Activated T-cell treated with anti-CD3 and anti-CD28 coated beads for 4 hours (primary cell): Measurements from ENCODE around the gene PTGES3.

ENCODE experiments used
- DNase-seq: peaks from one replicate; pipeline ENCODE4 v3.0.0-alpha.2; 2020

Gene PTGES3

DNA sequence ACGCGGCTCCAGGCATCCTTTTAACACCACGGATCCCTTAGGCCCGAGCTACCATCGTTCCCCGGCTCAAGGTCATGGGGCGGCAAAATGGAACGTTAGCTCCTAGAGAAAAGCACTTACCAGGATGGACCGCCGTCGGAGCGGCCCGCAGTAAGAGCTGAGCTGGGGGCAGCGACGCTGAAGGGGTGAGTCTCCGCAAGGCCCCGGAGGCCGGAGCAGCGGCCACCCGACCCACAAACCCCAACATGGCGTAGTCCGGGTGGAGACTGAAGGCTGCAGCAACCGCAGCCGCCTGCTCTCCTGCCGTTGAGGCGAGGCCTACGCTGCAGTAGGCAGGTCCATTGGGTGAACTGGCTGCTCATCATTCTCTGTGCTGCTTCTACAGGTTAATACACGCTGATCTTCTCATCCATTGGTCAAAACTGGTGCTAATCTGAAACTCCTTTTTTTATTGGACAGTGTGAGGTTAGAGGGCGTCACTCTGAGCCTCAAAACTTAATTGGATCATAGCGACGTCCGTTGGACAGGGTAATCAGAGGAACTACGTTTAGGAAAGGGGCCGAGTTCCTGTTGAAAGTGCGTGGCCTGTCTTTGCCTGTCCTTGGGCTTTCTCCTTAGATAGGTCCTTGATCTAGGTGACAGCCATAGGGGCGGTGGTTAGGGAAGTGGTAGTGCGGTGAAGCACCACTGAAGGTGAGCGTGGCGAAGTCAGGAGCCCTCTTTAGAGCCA, 42.2 kb downstream of the PTGES3 start, which contains the start of gene ATP5F1B:
ATP5F1B (minus strand) TSS at position 268 of the 730 bp plus-strand sequence; CDS start at position 247, 21 bp downstream.
- peak; percentile 77 for DNase-seq

DNA sequence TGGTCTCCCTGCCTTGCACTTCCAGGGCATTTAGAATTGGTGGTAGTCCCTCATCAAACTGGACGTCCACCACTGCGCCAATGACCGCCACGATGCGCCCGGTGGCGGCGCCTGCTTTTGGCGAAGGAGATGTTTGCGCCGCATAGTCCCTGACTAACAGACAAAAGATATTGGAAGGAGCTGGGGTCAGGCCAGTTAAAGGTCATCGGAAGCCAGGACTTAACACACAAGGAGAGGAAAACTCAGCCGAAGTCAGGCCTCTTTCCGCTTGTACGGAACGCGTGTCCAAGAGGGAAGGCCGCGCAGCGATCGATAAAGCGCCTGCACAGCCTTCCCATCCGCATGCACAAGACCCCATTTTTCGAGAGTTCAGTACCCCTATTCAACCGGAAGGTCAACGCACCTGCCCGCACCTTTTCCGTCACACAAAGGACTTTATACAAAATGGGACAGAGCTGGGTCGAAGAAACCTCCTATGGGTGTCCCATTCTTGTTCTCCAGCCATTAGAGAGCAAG, 42.8 kb downstream of the PTGES3 start:
- no peak for DNase-seq

DNA sequence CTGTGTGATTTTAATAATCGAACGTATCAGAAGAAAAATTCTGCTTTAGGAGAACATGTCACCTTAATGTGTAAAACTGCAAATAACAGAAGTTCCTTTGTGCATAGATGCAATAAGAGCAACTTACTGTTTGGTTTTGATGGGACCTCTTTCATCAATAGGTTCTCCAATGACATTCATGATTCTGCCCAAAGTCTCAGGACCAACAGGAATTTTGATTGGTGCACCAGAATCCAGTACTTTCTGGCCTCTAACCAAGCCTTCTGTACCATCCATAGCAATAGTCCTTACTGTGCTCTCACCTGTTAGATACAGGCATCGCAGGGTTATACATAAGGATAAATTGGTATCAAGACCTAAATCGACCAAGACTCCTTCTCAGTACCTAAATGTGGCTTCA, 43.4 kb downstream of the PTGES3 start:
- DNase-seq: no peak

DNA sequence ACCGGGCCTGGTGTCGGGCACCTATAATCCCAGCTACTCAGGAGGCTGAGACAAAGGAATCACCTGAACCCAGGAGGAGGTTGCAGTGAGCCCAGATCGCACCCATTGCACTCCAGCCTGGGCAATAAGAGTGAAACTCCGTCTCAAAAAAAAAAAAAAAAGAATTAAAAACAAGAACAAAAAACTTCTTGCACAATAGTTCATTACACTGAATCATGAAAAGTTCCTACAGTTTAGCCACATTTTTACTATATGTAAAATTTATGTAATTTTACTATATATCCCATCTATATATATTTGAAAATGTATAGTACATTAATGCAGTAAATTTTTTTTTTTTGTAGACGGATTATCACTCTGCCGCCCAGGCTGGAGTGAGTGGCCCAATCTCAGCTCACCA, 46.9 kb downstream of the PTGES3 start:
- DNase-seq: no peak

DNA sequence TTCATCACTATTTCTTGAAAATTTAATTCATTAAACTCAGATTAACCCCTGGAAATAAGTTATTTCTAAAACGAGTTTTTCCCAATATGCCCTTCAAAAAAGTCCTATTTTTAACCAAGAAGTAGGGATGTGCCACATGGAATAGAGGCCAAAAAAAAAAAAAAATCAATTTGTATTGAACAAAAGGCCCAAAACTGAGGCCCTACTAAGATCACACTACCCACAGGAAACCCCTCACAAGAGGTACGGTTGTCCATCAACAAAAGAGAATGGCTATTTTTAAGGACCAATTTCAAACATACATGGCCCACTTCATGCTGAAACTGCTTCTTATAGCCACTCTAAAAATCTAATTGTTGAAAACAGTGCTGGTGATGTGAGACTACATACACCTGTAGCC, 50.5 kb downstream of the PTGES3 start:
- DNase-seq: no peak

DNA sequence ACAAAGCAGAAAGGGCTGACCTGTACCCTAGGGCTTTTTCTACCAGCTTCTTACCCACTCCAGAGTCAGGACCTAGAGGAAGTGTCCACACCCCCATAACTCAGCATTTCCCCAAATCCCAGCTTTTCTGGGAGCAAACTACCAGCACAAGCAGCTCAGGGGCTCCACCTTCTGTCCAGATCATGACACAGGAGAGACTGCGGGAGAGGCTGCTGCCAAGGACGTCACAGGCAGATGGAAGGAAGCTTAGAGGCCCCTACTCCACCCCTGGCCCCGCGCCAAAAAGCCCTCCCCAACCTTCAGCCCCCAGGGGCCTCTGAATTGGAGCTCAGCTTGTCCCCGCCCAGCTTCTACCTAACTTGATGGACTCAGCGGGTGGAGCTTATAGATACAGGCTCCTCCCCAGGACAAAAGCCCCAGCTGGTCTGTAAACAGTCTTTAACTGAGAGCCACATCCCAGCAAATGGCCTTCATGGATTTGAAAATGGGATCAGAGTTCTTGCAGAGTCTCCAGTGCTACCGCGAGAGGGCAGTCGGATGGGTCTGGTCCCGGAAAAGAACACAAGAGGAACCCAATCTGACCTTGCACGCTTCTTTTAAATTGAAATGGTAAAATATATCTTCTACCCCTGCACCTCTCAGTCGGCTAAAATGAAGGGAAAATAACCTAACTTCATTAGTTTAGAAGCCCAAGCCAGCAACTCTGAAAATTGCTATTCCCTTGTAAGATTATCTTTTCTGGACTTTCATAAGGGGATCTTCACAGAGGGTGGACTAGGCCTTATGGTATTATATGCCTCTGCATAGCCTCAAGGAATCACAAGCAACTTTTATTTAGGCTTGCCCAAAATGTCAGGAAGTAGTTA, 51.2 kb downstream of the PTGES3 start:
- DNase-seq: peak; percentile 79

DNA sequence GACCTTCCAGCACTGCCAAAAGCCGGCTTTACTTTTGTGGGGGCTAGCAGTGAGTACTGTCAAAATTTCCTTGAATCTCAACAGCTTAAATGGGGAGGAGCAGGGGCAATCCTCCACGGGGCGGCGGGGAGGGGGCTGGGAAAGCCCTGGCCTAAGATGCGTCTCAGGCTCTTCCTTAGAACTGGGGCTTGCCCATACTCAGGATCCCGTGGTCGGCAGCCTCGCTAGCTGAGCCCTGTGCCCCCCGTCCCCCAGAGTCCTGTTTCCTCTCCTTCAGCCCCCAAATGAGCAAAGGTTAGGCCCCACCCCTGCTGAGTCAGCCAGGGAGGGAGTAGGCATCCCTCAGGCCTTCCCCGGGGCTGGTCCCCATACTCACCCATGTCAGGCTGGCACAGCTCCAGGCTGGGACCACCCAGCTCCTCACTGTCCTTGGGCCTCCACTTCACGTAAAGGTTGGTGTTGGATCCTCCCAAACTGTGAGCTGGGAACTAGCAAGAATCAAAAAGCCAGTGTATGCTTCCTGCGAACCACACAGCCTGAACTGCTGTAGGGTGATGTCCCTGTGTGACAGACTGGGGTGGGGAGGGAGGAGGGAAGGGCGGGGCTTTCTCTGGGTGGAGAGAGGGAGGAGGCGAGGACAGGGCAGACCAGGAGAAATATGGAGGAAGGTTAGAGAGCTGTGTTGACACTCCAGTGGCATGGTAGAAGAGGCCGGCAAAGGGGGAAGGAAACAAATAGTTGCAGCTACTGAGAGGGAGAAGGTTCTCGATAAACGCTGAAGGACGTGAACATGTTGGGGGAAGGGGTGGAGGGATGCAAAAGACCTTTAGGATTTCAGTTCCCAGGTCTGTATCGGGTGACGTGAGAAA, 52.0 kb downstream of the PTGES3 start:
- peak; percentile 82 for DNase-seq

DNA sequence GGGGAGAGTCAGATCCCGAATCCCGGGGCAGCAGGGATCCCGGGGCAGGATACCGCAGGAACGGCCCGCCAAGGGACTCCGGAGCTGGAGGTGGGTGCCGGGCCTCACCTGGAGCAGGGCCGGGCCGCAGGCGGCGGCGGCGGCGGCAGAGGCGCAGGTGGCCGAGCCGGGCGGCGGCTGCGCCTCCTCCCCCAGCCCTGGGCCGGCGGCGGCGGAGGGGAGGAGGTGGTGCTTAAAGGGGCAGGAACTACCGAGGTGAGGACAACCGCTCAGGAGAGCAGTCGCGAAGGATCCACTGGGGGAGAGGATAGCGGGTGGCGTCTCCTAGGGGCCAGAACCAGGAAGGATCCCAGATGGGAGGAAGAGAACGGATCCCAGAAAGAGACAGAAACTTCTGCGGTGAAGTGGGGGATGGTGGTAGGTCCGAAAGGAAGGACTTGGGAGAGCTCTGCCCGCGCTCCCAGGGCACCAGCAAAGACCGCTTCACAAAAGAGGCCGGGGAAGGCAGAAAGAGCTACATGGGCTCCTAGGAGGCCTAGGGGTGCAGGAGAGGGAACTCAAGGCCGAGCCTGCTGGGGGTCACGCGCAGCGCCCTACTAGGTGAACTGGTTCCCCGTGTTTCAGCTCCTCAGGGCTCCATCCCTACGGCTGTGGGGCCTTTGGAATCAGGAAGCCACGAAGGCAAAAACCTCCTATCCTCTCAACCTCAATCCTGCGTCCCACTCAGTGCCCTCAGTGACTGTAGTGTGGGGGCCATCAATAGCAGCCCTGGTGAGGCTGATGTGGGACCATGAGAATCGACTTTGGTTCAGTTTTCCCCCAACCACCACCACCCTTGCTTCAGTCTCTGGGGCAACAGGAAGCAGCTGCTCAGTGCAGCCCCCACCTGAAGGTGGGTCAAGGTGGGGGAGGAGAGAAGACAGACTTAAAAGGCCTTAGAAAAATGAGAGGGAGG, 53.0 kb downstream of the PTGES3 start:
- DNase-seq: peak; percentile 37

DNA sequence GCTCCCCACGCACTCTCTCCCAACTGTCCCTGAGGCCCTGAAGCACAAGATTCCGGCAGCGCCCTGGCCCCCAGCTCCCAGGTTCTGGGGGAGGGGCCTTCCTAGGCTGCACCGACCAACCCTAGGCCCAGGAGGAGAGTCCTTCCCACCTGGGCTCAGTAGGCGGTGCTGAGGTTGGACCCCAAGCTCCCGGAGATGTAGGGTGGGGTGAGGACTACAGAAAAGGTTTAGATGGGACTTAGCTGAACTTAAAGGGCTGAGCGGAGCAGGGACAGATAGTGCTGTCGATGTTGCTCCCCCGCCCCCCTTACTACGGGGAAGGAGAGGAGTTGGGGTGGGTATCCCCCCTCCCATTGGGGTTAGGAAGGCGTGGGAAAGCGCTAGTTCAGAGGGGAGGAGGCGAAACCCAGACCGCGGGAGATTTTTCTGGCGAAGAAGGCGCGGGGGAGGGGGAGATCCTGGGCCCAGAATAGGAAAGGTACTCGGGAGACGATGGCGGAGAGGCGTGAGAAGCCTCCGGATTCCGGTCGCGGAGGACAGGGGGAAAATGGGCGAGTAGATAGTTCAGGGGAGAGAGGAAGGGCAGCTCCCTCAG, 53.7 kb downstream of the PTGES3 start:
- peak; percentile 21 for DNase-seq

DNA sequence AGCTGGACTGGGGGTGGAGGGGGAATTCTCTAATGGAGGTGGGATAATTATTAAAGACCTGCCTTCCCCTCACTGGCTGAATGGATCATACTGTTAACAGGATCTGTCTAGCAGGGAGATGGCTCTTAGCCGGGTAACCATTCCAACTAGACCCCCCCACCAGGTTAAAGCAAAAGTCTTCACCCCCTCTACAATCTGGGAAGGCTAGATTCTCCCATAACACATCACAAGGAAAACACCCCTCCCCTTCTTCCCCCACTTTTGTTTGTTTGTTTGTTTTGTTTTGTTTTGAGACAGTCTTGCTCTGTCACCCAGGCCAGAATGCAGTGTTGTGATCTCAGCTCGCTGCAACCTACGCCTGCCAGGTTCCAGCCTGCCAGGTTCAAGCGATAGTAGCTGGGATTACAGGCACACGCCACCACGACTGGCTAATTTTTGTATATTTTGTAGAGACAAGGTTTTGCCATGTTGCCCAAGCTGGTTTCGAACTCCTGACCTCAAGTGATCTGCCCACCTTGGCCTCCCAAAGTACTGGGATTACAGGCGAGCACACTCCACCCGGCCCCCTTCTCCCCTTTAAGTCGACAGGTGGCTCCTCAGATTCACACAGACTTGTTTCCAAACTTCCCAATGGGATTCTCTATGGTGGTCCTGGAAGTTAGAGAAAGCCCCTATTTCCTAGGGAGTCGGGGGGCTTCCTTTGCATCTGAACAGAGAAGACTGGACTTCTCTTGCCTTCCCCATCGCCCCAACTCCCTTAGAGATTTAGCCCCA, 54.4 kb downstream of the PTGES3 start:
- no peak for DNase-seq

DNA sequence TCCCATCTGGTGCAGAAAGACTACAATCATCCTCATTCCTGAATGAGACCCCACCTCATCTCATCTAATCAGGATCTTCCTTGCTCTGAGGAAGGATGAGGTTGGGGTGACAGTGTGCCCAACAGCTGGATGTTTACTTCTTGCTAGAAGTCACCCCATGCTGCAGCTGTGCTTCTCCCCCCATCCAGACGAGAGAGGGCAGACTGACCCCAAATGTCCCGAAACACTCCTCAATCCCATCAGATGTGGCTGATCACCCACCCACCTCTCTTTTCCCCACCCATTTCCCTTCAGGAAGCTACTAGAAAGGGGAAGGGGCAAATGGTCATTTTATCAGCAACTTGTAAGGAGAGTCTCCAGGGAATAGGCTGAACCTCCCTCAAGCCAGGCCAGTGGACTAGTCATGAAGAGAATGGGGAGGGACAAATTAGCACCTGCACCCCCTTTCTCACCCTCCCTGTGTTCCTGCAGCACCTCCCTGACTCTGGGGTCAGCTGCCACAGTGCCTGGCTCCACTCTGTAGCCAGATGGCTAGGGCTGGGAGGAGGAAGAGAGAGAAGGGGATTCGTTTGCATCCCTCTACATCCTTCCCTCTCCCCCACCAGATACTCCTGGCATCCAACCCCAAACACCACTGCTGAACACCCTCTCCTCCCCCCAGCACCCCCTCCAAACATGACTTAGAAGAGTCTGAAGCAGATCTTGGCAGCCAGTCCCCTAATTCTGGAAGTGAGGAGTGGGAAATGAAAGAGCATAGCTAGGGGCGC, 55.2 kb downstream of the PTGES3 start:
- DNase-seq: no peak

DNA sequence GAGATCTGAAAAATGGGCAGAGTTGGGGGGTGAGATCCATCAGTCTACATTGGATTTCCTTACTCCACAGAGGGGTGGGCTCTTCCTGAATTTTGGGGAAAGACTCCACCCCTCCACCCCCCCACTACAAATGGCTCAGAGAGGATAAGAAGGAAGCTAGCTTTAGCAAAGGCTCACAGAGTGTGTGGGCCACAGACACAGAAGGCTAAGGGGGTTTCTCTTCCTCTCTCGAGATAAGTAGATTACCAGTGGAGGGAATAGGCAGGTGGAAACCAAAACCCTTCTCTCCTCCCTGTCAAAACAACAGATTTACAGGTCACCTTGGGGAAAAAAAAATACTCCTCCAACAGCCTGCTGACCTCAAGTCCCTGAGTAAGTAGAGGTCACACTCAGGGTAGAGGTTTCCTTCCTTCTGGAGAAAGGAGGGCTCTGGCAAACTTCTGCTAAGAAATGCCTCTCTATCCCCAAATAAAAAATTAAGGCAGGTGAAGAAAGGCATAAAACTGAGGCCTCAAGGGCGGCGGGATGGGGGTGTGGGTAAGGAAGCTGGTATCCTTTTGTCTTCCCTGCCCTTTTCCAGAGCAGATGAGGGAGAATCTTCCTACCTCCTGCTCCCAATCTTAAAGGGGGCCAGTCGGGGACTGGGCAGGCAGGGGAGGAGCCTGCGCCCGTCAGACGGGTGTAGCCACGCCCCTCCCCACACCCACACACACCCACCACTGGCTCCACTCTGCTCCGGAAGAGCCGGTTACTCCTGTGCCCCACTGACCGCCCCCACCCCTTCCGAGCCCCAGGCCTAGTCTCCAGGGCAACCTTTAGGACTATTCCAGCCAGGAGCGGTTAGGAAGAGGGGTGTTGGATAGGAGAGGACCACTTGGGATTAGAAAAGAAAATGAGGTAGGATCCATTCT, 56.0 kb downstream of the PTGES3 start:
- peak; percentile 60 for DNase-seq

DNA sequence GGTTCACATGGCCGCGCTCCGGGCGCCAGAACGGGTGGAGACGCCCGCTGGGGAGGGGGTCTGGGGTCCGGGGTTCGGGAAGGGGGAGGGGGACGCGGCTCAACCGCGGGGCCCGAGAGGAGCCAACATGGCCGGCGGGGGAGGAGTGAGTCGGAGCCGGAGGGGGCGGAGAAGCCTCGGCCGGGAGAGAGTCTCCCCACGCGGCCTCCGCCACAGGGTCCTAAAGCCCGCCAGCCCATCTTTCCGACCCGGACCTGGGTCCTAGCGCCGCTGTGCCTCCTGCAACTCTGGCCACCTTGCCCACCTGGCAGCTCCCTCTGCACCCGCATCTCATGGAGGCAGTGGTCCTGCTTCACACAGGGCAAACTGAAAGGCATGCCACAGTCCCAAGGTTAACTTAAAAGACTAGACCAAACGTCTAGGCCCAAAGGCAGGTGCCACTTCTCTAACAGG, 57.9 kb downstream of the PTGES3 start, which contains the start of gene BAZ2A:
BAZ2A (minus strand) TSS at position 147 of the 453 bp plus-strand sequence. CDS start 12,796 bp downstream, outside the sequence.
- DNase-seq: peak; percentile 76

DNA sequence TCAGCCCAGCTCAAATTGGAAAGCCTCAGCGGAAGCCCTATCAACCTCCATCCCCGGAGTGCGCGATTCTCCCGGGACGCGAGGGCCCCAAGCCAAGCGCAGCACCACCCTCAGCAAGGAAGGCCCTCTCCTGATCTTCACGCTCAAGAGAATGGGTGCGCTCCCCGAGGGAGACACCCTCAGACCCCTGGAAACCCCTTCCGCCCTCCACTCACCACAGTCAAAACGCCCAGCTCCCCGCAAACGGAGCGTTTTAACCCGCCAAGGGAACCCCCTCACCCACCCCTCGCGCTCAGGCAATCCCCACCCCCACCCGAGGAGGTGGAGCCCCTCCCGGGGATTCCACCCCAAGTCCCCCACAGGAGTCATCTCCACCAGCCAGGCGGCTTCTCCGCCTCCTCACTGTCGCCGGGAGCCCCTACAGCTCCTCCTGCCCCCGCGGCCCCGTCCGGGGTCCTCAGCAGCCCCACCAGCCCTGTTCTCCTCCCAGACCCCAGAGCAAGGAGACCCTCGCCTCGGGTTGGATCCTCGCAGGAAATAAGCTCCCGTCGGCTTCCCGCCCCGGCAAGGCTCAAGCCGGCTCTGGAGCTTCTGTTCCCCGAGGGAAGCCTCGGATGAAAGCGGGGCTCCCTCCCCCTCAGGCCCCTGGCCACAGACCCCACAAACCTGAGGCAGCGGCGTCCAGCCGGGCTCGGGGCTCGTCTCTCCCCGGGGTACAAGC, 58.5 kb downstream of the PTGES3 start:
- peak; percentile 33 for DNase-seq

DNA sequence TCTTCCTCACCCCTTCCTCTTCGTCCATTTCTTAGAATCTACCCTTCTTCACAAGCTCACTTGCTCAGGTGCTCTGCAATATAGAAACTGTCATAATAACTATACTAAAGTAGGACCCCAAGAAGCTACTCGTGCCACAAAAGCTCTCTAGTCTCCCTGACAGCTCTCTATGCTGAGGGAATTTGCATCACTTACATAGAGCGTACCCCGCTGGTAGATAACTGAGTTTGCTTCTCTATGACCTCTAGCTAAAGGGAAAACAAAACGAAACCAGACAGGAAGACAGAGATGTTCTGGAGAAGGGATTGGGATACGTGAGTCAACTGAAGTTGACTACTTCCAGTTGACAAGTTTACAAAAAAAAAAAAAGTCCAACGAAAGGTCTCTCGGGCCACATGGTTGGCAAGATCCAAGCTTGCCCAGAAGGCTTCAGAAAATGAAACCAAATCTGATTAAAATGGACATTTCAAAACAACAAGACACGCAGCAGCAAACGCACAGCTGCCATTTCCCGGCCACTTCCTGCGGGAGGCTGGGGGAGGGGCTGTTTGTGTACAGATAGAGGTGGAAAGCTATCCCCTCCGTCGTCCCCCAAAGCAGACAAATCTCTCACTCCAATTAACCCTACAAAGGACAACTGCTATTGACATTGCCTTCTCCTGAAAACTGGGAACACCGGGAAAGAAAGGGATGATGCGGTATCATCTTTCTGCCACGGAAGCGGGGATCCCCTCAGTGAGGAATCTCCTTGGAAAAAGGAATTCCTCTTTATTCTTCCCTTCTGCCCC, 59.2 kb downstream of the PTGES3 start:
- DNase-seq: peak; percentile 42

DNA sequence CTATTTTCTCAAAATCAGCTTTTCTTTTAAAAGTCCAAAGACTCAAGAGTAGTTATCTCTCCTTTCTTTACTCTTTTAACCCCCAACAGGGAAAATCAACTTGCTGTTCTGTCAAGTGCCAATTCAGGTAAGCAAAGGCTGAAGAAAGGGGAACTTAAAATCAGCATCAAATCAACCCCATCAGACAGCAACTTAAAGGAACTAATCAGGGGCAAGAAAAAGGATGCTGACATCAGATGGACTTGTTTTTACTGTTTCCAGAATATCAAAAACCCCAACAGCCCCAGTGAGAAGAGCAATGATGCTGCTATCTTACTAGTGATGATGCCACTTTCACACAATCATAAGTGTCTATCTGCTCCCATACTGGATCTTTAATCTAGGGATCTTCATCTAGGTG, 61.4 kb downstream of the PTGES3 start:
- no peak for DNase-seq

DNA sequence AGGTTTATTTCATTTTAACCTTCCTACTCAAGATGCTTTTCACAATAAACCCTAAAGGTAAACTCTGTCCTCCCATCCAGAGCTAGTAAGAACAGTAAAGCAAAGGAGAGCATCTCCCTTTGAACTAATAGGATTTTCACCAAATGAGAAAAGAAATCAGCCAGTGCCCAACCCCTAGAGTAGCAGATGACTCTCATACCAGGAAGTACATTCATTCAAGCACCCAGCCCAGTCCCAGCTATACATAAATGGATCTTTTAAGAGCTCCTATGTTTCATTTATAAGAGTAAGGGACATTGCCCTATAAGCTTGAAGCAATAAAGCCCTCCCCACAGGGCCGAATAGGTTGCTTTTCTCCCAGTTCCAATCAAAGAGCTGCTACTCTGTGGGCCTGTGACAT, 65.5 kb downstream of the PTGES3 start:
- no peak for DNase-seq
